Hepatocyte (in vitro differentiated cells): Measurements from ENCODE around the gene DDX41.

ENCODE experiments used
- EZH2 ChIP-seq: fragments of 200-600 bp; sonication (generic); IDR thresholded peaks from 2 replicates; pipeline ENCODE4 v1.6.1; 2016; ENCODE audit warnings: antibody characterized with exemption, mild to moderate bottlenecking, borderline replicate concordance
- TF ChIP-seq, protein P1 (sequence below): fragments of 200-600 bp; sonication (generic); IDR thresholded peaks from 2 replicates; pipeline ENCODE4 v1.5.1; 2016; ENCODE audit warnings: antibody characterized with exemption, mild to moderate bottlenecking; ENCODE audit not compliant: poor library complexity

DNA sequence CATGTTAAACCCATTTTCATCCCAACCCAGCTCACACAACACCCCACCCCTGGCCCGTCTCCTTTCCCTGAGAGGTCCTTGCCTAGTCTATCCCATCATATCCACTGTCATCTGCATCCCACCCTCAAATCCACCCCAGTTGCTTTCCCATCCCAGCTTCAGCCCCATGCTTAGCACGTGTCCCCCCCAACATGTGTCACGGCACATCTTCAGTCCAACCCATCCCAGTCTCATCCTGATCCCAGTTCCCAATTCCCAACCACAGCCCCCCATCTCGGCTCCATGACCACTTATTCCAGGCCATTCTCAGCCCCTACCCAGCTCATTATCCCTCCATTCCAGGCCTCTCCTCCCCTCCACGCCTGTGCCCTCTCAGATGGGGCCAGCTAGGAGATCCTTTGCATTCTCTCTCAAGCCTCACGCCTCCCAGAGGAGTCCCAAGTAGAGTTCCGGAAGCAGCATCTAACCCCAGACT is 42.7 kb downstream of the DDX41 start:
- TF ChIP-seq, protein P1, sequence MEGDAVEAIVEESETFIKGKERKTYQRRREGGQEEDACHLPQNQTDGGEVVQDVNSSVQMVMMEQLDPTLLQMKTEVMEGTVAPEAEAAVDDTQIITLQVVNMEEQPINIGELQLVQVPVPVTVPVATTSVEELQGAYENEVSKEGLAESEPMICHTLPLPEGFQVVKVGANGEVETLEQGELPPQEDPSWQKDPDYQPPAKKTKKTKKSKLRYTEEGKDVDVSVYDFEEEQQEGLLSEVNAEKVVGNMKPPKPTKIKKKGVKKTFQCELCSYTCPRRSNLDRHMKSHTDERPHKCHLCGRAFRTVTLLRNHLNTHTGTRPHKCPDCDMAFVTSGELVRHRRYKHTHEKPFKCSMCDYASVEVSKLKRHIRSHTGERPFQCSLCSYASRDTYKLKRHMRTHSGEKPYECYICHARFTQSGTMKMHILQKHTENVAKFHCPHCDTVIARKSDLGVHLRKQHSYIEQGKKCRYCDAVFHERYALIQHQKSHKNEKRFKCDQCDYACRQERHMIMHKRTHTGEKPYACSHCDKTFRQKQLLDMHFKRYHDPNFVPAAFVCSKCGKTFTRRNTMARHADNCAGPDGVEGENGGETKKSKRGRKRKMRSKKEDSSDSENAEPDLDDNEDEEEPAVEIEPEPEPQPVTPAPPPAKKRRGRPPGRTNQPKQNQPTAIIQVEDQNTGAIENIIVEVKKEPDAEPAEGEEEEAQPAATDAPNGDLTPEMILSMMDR: no peak
- TF ChIP-seq EZH2: no peak
